HG02840 (cell line): ENCODE measurements around the gene HS3ST1.
A peak's percentile ranks its signal among the peaks of the same experiment; 100 is the strongest.

Experiments used
- ATAC-seq: cut with Tn5 transposase; IDR thresholded peaks from one replicate; pipeline ENCODE4 v1.9.1; 2021; ENCODE audit warnings: mild to moderate bottlenecking, moderate library complexity, moderate number of reproducible peaks; ENCODE audit not compliant: unreplicated experiment, low FRiP score

The HS3ST1 gene

GRCh38 chr4:11436084-11436483 is 7.4 kb upstream of the HS3ST1 start:
- ATAC-seq = no peak

GRCh38 chr4:11435557-11435956 is 6.9 kb upstream of the HS3ST1 start:
- no peak for ATAC-seq

GRCh38 chr4:11431111-11431510 is 2.4 kb upstream of the HS3ST1 start:
- ATAC-seq = no peak

GRCh38 chr4:11430536-11430935 is 1.8 kb upstream of the HS3ST1 start:
- ATAC-seq = no peak

- ATAC-seq = no peak
Measured at GRCh38 chr4:11429699-11430045, 978 bp upstream of the HS3ST1 start.

GRCh38 chr4:11428899-11429698 is 405 bp upstream of the HS3ST1 start:
- ATAC-seq = peak; percentile 51

- no peak for ATAC-seq
Measured at GRCh38 chr4:11427121-11427996, 1.3 kb downstream of the HS3ST1 start.

GRCh38 chr4:11426731-11427120 is 2.0 kb downstream of the HS3ST1 start:
- no peak for ATAC-seq

- ATAC-seq = no peak
Measured at GRCh38 chr4:11426003-11426402, 2.7 kb downstream of the HS3ST1 start.

GRCh38 chr4:11424856-11425255 is 3.8 kb downstream of the HS3ST1 start:
- no peak for ATAC-seq

GRCh38 chr4:11424000-11424399 is 4.7 kb downstream of the HS3ST1 start:
- no peak for ATAC-seq

GRCh38 chr4:11423465-11423864 is 5.2 kb downstream of the HS3ST1 start:
- no peak for ATAC-seq

- ATAC-seq = no peak
Measured at GRCh38 chr4:11421116-11421515, 7.6 kb downstream of the HS3ST1 start.

- ATAC-seq = no peak
Measured at GRCh38 chr4:11420327-11420726, 8.4 kb downstream of the HS3ST1 start.

- no peak for ATAC-seq
Measured at GRCh38 chr4:11418610-11419009, 10.1 kb downstream of the HS3ST1 start.

- ATAC-seq = no peak
Measured at GRCh38 chr4:11416767-11417113, 12.0 kb downstream of the HS3ST1 start.

GRCh38 chr4:11416071-11416766 is 12.5 kb downstream of the HS3ST1 start:
- no peak for ATAC-seq

- ATAC-seq = no peak
Measured at GRCh38 chr4:11415409-11416070, 13.2 kb downstream of the HS3ST1 start.

- ATAC-seq = no peak
Measured at GRCh38 chr4:11412211-11412610, 16.5 kb downstream of the HS3ST1 start.

- no peak for ATAC-seq
Measured at GRCh38 chr4:11409632-11410031, 19.1 kb downstream of the HS3ST1 start.
